ENCODE measurements around the gene FGD5.

GRCh38 chr3:14852717-14853116, 34.0 kb downstream of the FGD5 start:
- TF ChIP-seq CTCF (IDR thresholded peaks at IDR 0.05) (no peak), POLR2A (IDR thresholded peaks at IDR 0.05) (no peak), EP300 (IDR thresholded peaks at IDR 0.05) (no peak)

Measured in upper lobe of left lung (tissue), 4 donors.